H1 (cell line): ENCODE results near the gene PSME1. TPM values are rescaled to one million over a fixed set of nuclear protein-coding genes. Genes with fewer than 3 reads are reported as not detected.

Source experiments
- CTCF ChIA-PET: fragments of 300-600 bp; sonication (Branson Sonifier 250); formaldehyde crosslinking; loops from one replicate; lab custom pipeline; 2021; ENCODE audit not compliant: partially characterized antibody; lab: Charles Lee
- POLR2A ChIA-PET: fragments of 300-600 bp; sonication (Branson Sonifier 250); formaldehyde crosslinking; loops from one replicate; lab custom pipeline; 2021; ENCODE audit warnings: inconsistent platforms; ENCODE audit not compliant: partially characterized antibody; lab: Charles Lee
- DNase-seq, 2 experiments: peaks; one replicate each; pipeline versions ENCODE4 v3.0.0 to v3.0.0-alpha.2; 2010 to 2022; ENCODE audit warnings: low spot score in 2 of 2, low read depth in 1 of 2, mixed read lengths in 1 of 2
- FAIRE-seq: peaks from 2 replicates; lab custom pipeline; 2011; peaks lifted over from hg19 to GRCh38; lab: Jason Lieb, UNC
- H2AFZ ChIP-seq: 2 replicates; pipeline ENCODE4 v1.8.1; 2012; ENCODE audit warnings: low read length, inconsistent platforms
- H2AK5ac ChIP-seq: 2 replicates; pipeline ENCODE4 v1.6.1; 2013; ENCODE audit warnings: low read depth, low read length
- H2BK120ac ChIP-seq: replicated peaks from 2 replicates; pipeline ENCODE3; 2013; ENCODE audit warnings: low read depth, low read length, inconsistent platforms
- H2BK12ac ChIP-seq: 2 replicates; pipeline ENCODE4 v1.6.1; 2013; ENCODE audit warnings: low read depth, low read length
- H2BK15ac ChIP-seq: 2 replicates; pipeline ENCODE4 v1.6.1; 2013; ENCODE audit warnings: low read length
- H2BK20ac ChIP-seq: 2 replicates; pipeline ENCODE4 v1.6.1; 2013; ENCODE audit warnings: low read length
- H2BK5ac ChIP-seq: 2 replicates; pipeline ENCODE4 v1.6.1; 2013; ENCODE audit warnings: low read depth, low read length
- H3K14ac ChIP-seq: 2 replicates; pipeline ENCODE4 v1.6.1; 2013; ENCODE audit warnings: inconsistent platforms; ENCODE audit not compliant: insufficient read length
- H3K18ac ChIP-seq: 2 replicates; pipeline ENCODE4 v1.6.1; 2013; ENCODE audit warnings: low read length; ENCODE audit errors: extremely low read depth
- H3K23ac ChIP-seq: 2 replicates; pipeline ENCODE4 v1.6.1; 2013; ENCODE audit warnings: inconsistent platforms; ENCODE audit not compliant: insufficient read length
- H3K23me2 ChIP-seq: 2 replicates; pipeline ENCODE4 v1.6.1; 2013; ENCODE audit warnings: low read depth, low read length
- H3K27ac ChIP-seq: 2 replicates; pipeline ENCODE4 v1.6.1; 2011; ENCODE audit warnings: low read depth, low read length, inconsistent platforms
- H3K27me3 ChIP-seq, 4 experiments: replicated peaks in 1 of 4; 1 replicate in 1 of 4; 2 replicates in 3 of 4; pipeline versions ENCODE4 v1.6.1 to v1.8.1; 2011 to 2013; ENCODE audit warnings: low read length in 3 of 4, mild to moderate bottlenecking in 3 of 4, inconsistent platforms in 2 of 4, mixed read lengths in 2 of 4, moderate library complexity in 1 of 4; ENCODE audit not compliant: control insufficient read depth in 3 of 4, insufficient read depth in 3 of 4; ENCODE audit errors: extremely low read depth in 1 of 4
- H3K36me3 ChIP-seq, 4 experiments: 2 replicates each; pipeline versions ENCODE4 v1.6.1 to v1.8.1; 2011 to 2013; ENCODE audit warnings: mild to moderate bottlenecking in 4 of 4, low read length in 3 of 4, moderate library complexity in 2 of 4, control low read depth in 1 of 4, inconsistent platforms in 1 of 4; ENCODE audit not compliant: insufficient read depth in 4 of 4, control insufficient read depth in 2 of 4
- H3K4ac ChIP-seq: replicated peaks from 2 replicates; pipeline ENCODE3; 2013; ENCODE audit warnings: low read length, low read depth, mixed read lengths, inconsistent platforms; ENCODE audit not compliant: insufficient read length
- H3K4me1 ChIP-seq, 4 experiments: replicated peaks in 1 of 4; 1 replicate in 1 of 4; 2 replicates in 3 of 4; pipeline versions ENCODE4 v1.6.1 to v1.8.1; 2011 to 2013; ENCODE audit warnings: low read length in 3 of 4, inconsistent platforms in 2 of 4, mixed read lengths in 1 of 4; ENCODE audit not compliant: insufficient read depth in 4 of 4, control insufficient read depth in 3 of 4
- H3K4me2 ChIP-seq, 2 experiments: 2 replicates each; pipeline versions ENCODE4 v1.6.1 to v1.8.1; 2011 to 2013; ENCODE audit warnings: low read depth in 2 of 2, low read length in 2 of 2, control low read depth in 1 of 2, inconsistent platforms in 1 of 2, mild to moderate bottlenecking in 1 of 2; ENCODE audit not compliant: insufficient read depth in 1 of 2
- H3K4me3 ChIP-seq, 4 experiments: fragments of 200-600, 300-600 bp in 1 of 4; sonication (generic), shearing (Covaris generic), sonication (Bioruptor Twin) in 1 of 4; 2 replicates each; pipeline versions ENCODE4 v1.5.1 to v1.8.1; 2011 to 2016; ENCODE audit warnings: low read length in 4 of 4, low read depth in 3 of 4, control low read depth in 2 of 4, inconsistent platforms in 2 of 4, mild to moderate bottlenecking in 2 of 4, mixed read lengths in 1 of 4, moderate library complexity in 1 of 4; ENCODE audit not compliant: insufficient read depth in 2 of 4; ENCODE audit errors: extremely low read depth in 1 of 4
- H3K56ac ChIP-seq: replicated peaks from 2 replicates; pipeline ENCODE3; 2013; ENCODE audit warnings: low read depth, mild to moderate bottlenecking, mixed read lengths, low read length, inconsistent platforms; ENCODE audit not compliant: insufficient read length
- H3K79me1 ChIP-seq: 2 replicates; pipeline ENCODE4 v1.6.1; 2013; ENCODE audit warnings: low read depth, low read length, control low read depth
- H3K79me2 ChIP-seq, 2 experiments: 2 replicates each; pipeline versions ENCODE4 v1.6.1 to v1.8.1; 2012 to 2013; ENCODE audit warnings: low read length in 2 of 2, mild to moderate bottlenecking in 2 of 2, inconsistent platforms in 1 of 2; ENCODE audit not compliant: insufficient read depth in 2 of 2, control insufficient read depth in 1 of 2
- H3K9ac ChIP-seq, 4 experiments: replicated peaks in 1 of 4; 1 replicate in 1 of 4; 2 replicates in 3 of 4; pipeline versions ENCODE4 v1.6.1 to v1.8.1; 2011 to 2013; ENCODE audit warnings: low read depth in 3 of 4, low read length in 3 of 4, control low read depth in 2 of 4, mild to moderate bottlenecking in 2 of 4, moderate library complexity in 2 of 4, inconsistent platforms in 1 of 4; ENCODE audit errors: extremely low read depth in 1 of 4
- H3K9me3 ChIP-seq, 2 experiments: 2 replicates each; pipeline versions ENCODE4 v1.6.1 to v1.8.1; 2012 to 2013; ENCODE audit warnings: mild to moderate bottlenecking in 2 of 2, moderate library complexity in 2 of 2, control low read depth in 1 of 2, inconsistent platforms in 1 of 2, low read depth in 1 of 2, low read length in 1 of 2, mixed read lengths in 1 of 2; ENCODE audit not compliant: insufficient read depth in 2 of 2
- H4K20me1 ChIP-seq, 2 experiments: replicated peaks in 1 of 2; 2 replicates each; pipeline versions ENCODE3 to v1.8.1; 2011 to 2013; ENCODE audit warnings: inconsistent platforms in 2 of 2, low read length in 2 of 2, mild to moderate bottlenecking in 1 of 2; ENCODE audit not compliant: insufficient read depth in 2 of 2, control insufficient read depth in 1 of 2
- H4K5ac ChIP-seq: 2 replicates; pipeline ENCODE4 v1.6.1; 2013; ENCODE audit warnings: low read length, low read depth, mixed read lengths, inconsistent platforms; ENCODE audit not compliant: insufficient read length
- H4K8ac ChIP-seq: 2 replicates; pipeline ENCODE4 v1.8.0; 2013; ENCODE audit warnings: mild to moderate bottlenecking, moderate library complexity, low read length, inconsistent platforms; ENCODE audit not compliant: insufficient read depth; ENCODE audit errors: extremely low read depth
- H4K91ac ChIP-seq: replicated peaks from 2 replicates; pipeline ENCODE3; 2013; ENCODE audit warnings: low read length, mixed read lengths, inconsistent platforms; ENCODE audit not compliant: insufficient read length
- CBX5 ChIP-seq: fragments of 300-800, 300-1000 bp; sonication (generic); IDR thresholded peaks from 2 replicates; pipeline ENCODE4 v1.7.1; 2016; ENCODE audit warnings: antibody characterized with exemption, low read length, low read depth
- CBX8 ChIP-seq: fragments of 300-800, 300-1000 bp; sonication (generic); IDR thresholded peaks from 2 replicates; pipeline ENCODE4 v1.7.1; 2016; ENCODE audit warnings: low read depth, low read length, borderline replicate concordance
- EP300 ChIP-seq, 2 experiments: IDR thresholded peaks; 1 replicate in 1 of 2; 2 replicates in 1 of 2; pipeline ENCODE4 v1.6.1; 2011 to 2012; ENCODE audit warnings: low read depth in 2 of 2, low read length in 2 of 2, mild to moderate bottlenecking in 2 of 2, borderline replicate concordance in 1 of 2, inconsistent platforms in 1 of 2, moderate library complexity in 1 of 2
- FOSL1 ChIP-seq: IDR thresholded peaks from 2 replicates; pipeline ENCODE4 v1.6.1; 2011; ENCODE audit warnings: mild to moderate bottlenecking, low read depth, low read length, moderate library complexity; ENCODE audit not compliant: insufficient read depth
- HDAC2 ChIP-seq, 2 experiments: fragments of 300-600 bp in 1 of 2; sonication (generic) in 1 of 2; IDR thresholded peaks; 2 replicates each; pipeline ENCODE4 v1.6.1; 2011 to 2012; ENCODE audit warnings: low read depth in 2 of 2, low read length in 2 of 2, mild to moderate bottlenecking in 2 of 2, moderate library complexity in 2 of 2, borderline replicate concordance in 1 of 2, inconsistent platforms in 1 of 2
- MAFK ChIP-seq: IDR thresholded peaks from 2 replicates; pipeline ENCODE4 v1.6.1; 2012; ENCODE audit warnings: low read depth, mild to moderate bottlenecking, improper control_type of control experiment, low read length
- MAX ChIP-seq: IDR thresholded peaks from 2 replicates; pipeline ENCODE4 v1.6.1; 2012; ENCODE audit warnings: inconsistent platforms
- NANOG ChIP-seq: IDR thresholded peaks from 2 replicates; pipeline ENCODE4 v1.6.1; 2011; ENCODE audit warnings: low read length, low read depth, mild to moderate bottlenecking, inconsistent platforms; ENCODE audit not compliant: insufficient read depth, poor library complexity, severe bottlenecking
- RFX5 ChIP-seq: IDR thresholded peaks from 2 replicates; pipeline ENCODE4 v1.6.1; 2011; ENCODE audit warnings: low read depth, low read length, improper control_type of control experiment, borderline replicate concordance
- WGBS, 2 experiments: shearing (Covaris generic) in 1 of 2; methylation state at CpG; one replicate each; pipeline versions ENCODE4 v1.1.6 to v1.1.7; 2013 to 2015; ENCODE audit warnings: low lambda C conversion rate in 2 of 2, mixed read lengths in 2 of 2, inconsistent platforms in 1 of 2, low coverage in 1 of 2, missing lambda C conversion rate in 1 of 2; ENCODE audit not compliant: insufficient replicate concordance in 2 of 2, insufficient coverage in 1 of 2, insufficient read length in 1 of 2; ENCODE audit errors: extremely low coverage in 1 of 2, missing lambda C conversion rate in 1 of 2; 5-methylcytosine and 5-hydroxymethylcytosine counted together
- polyA plus RNA-seq, 7 experiments: library from polyadenylated mRNA; depleted of rRNA in 3 of 7; stranded (reverse) in 5 of 7; unstranded in 2 of 7; fragments of >200 nt in 5 of 7; fragments of 200-250 nt in 2 of 7; gene quantifications; 1 replicate in 5 of 7; 2 replicates in 1 of 7; 4 replicates in 1 of 7; pipeline versions ENCODE4 v1.2.1 to v1.2.3, GENCODE V29; 2011 to 2013; ENCODE audit warnings: missing spikeins in 2 of 7, mixed read lengths in 2 of 7
- total RNA-seq: library from RNA; stranded (reverse); fragmentation: NEBNext Ultra II Directional; extraction: Animal tissue kit (Norgen Biotek cat#: 25700); gene quantifications from 2 replicates; pipeline ENCODE4 v1.2.1, GENCODE V29; 2021

Gene PSME1
- total and polyA plus RNA-seq, 2 of the 8 experiments (the other 6 are each of a cell fraction or from before 2014, with no cell fraction given) = 74.9 to 85.9 TPM

GRCh38 chr14:24095271-24096068, 40.5 kb upstream of the PSME1 start:
- no peak overlapping the region for H3K14ac ChIP-seq
- H3K4me2 ChIP-seq = peak overlapping the region; percentile 88 to 91
- peak overlapping the region; percentile 77; the same call in 1 of the 2 replicates for H2BK12ac ChIP-seq
- H2AK5ac ChIP-seq = peak overlapping the region; percentile 2; the same call in 1 of the 2 replicates
- peaks cover 8% of the 10 kb centered on the region for H3K23me2 ChIP-seq
- peaks cover 7 to 11% of the 10 kb centered on the region in 2 experiments for H4K20me1 ChIP-seq
- peaks cover 5 to 13% (median 8%) of the 10 kb centered on the region in 4 experiments for H3K4me1 ChIP-seq
- peak in 1 of 2 experiments; percentile 71 for DNase-seq
- H3K9me3 ChIP-seq = no peaks in the 10 kb centered on the region
- H3K79me1 ChIP-seq = peaks cover 5% of the 10 kb centered on the region
- H2BK120ac ChIP-seq = no peak overlapping the region
- H4K5ac ChIP-seq = peak overlapping the region; percentile 42
- H3K4ac ChIP-seq = peak overlapping the region; percentile 63
- H3K23ac ChIP-seq = no peak overlapping the region
- H3K79me2 ChIP-seq = peaks cover 0 to 21% of the 10 kb centered on the region in 2 experiments; a peak in 2 of 4 replicates
- H2BK5ac ChIP-seq = peak overlapping the region; percentile 55; the same call in 1 of the 2 replicates
- peak overlapping the region; percentile 7 for H4K91ac ChIP-seq
- no peaks in the 10 kb centered on the region for H3K27me3 ChIP-seq
- POLR2A ChIA-PET = interaction anchor here (0.6 to 23.9 kb wide), 27 partner anchors 10 to 545 kb away, joined by 3 to 626 read pairs (median 9); partner anchors contain the start of genes CARMIL3, CPNE6, DCAF11 and EMC9
- peak overlapping the region; percentile 87 to 95 (median 90) for H3K9ac ChIP-seq
- 0 out of 2 replicates have a peak overlapping the region, but pooled peaks have one; percentile 35 for H2BK20ac ChIP-seq
- H2AFZ ChIP-seq = no peak overlapping the region
- H2BK15ac ChIP-seq = peak overlapping the region; percentile 73; the same call in 1 of the 2 replicates
- H3K27ac ChIP-seq = peak overlapping the region; percentile 89; the same call in 1 of the 2 replicates
- FAIRE-seq = peak; percentile 7
- H3K18ac ChIP-seq = peak overlapping the region; percentile 97
- peaks cover 9 to 34% (median 19%) of the 10 kb centered on the region in 4 experiments; a peak in 6 of 8 replicates for H3K36me3 ChIP-seq
- H3K56ac ChIP-seq = peak overlapping the region; percentile 97
- peak overlapping the region; percentile 60 to 96 (median 84) for H3K4me3 ChIP-seq
- no peak overlapping the region for H4K8ac ChIP-seq
- 32% methylated on average over 11 of the region's 12 CpGs; no CpG with 5 or more reads in 1 of the 2 experiments for WGBS, 2 experiments
- CTCF ChIA-PET = interaction anchor here (1.1 to 12.8 kb wide), 6 partner anchors 10 to 61 kb away, joined by 3 to 316 read pairs (median 7); partner anchors contain the start of gene CPNE6
- no peak for TF ChIP-seq NANOG
- no peak for TF ChIP-seq RFX5
- no peak for TF ChIP-seq CBX8
- TF ChIP-seq EP300 (IDR thresholded peaks at IDR 0.05; ENCODE audit: borderline replicate concordance in 1 of 2, low read depth in 2 of 2, low read length in 2 of 2) = no peak
- TF ChIP-seq FOSL1 = no peak
- no peak for TF ChIP-seq CBX5
- TF ChIP-seq HDAC2 (IDR thresholded peaks at IDR 0.05; ENCODE audit: borderline replicate concordance in 1 of 2, low read depth in 2 of 2, low read length in 2 of 2) = no peak
- peak; percentile 95 for TF ChIP-seq MAX
- no peak for TF ChIP-seq MAFK
